Hematopoietic multipotent progenitor cell treated with erythropoietin and hydrocortisone succinate and interleukin-3 and kit ligand, for 4 days (in vitro differentiated cells): ENCODE results near the gene HEXIM1.
"Not testable (repeated sequence)": the region's sequence is repeated elsewhere in the genome, so short reads cannot be mapped to it uniquely, and the experiment has no call there.

Experiments
- DNase-seq: peaks from one replicate; pipeline ENCODE4 v3.0.0-alpha.2; 2015

HEXIM1 gene

GRCh38 chr17:45114117-45114932 lies 34.0 kb upstream of the HEXIM1 start:
- DNase-seq: no peak

GRCh38 chr17:45115015-45115625 lies 33.2 kb upstream of the HEXIM1 start:
- no peak for DNase-seq

- DNase-seq: no peak
Observed at GRCh38 chr17:45115871-45116270, 32.4 kb upstream of the HEXIM1 start.

- no peak for DNase-seq
Observed at GRCh38 chr17:45116434-45117016, 31.8 kb upstream of the HEXIM1 start.

- no peak for DNase-seq
Observed at GRCh38 chr17:45117334-45117733, 30.9 kb upstream of the HEXIM1 start.

- no peak for DNase-seq
Observed at GRCh38 chr17:45117848-45118646, 30.2 kb upstream of the HEXIM1 start.

- no peak for DNase-seq
Observed at GRCh38 chr17:45118691-45119090, 29.6 kb upstream of the HEXIM1 start.

- DNase-seq: no peak
Observed at GRCh38 chr17:45119964-45120363, 28.3 kb upstream of the HEXIM1 start.

- no peak for DNase-seq
Observed at GRCh38 chr17:45120558-45120957, 27.7 kb upstream of the HEXIM1 start.

- no peak for DNase-seq
Observed at GRCh38 chr17:45121055-45121454, 27.2 kb upstream of the HEXIM1 start.

GRCh38 chr17:45123076-45123770 lies 25.1 kb upstream of the HEXIM1 start:
- no peak for DNase-seq

GRCh38 chr17:45123930-45124796 lies 24.1 kb upstream of the HEXIM1 start:
- peak; percentile 91 for DNase-seq

- DNase-seq: not testable (repeated sequence)
Observed at GRCh38 chr17:45124797-45125122, 23.5 kb upstream of the HEXIM1 start.

- DNase-seq: no peak
Observed at GRCh38 chr17:45125509-45125908, 22.8 kb upstream of the HEXIM1 start.

GRCh38 chr17:45127207-45127547 lies 21.1 kb upstream of the HEXIM1 start:
- DNase-seq: no peak

- peak; percentile 22 for DNase-seq
Observed at GRCh38 chr17:45127548-45128300, 20.6 kb upstream of the HEXIM1 start.

- DNase-seq: no peak
Observed at GRCh38 chr17:45128331-45128730, 19.9 kb upstream of the HEXIM1 start.

GRCh38 chr17:45128989-45129388 lies 19.3 kb upstream of the HEXIM1 start:
- DNase-seq: no peak

GRCh38 chr17:45129426-45129939 lies 18.8 kb upstream of the HEXIM1 start:
- no peak for DNase-seq

GRCh38 chr17:45129940-45130680 lies 18.2 kb upstream of the HEXIM1 start:
- DNase-seq: no peak
